ENCODE measurements around the gene CDC34. TPM values are rescaled to one million over a fixed set of nuclear protein-coding genes. Genes with fewer than 3 reads are reported as not detected.
A peak's percentile ranks its signal among the peaks of the same experiment; 100 is the strongest.

The CDC34 gene
- total RNA-seq, 2 donors from 2014 or later: 128 to 138 TPM

- peak; percentile 43 for DNase-seq
- no peak for TF ChIP-seq CTCF (conservative IDR thresholded peaks at IDR 0.05)
- no peak overlapping the region for H3K9ac ChIP-seq (ENCODE audit: extremely low read depth, low read length, poor library complexity, severe bottlenecking)
- Mint-ChIP-seq H3K27ac (no peak overlapping the region), H3K4me3 (no peak overlapping the region), H3K9me3 (peaks cover 9% of the 10 kb centered on the region), H3K27me3 (ENCODE audit: insufficient read depth) (peaks cover 9% of the 10 kb centered on the region), H3K36me3 (ENCODE audit: low read depth) (peaks cover 11% of the 10 kb centered on the region), H3K4me1 (peaks cover 18% of the 10 kb centered on the region)
- no peak overlapping the region for H3K4me3 ChIP-seq (ENCODE audit: low read length)
- H3K27ac ChIP-seq (ENCODE audit: low read depth, low read length): no peak overlapping the region
- 97 to 98% methylated on average over 12 to 17 of the region's 25 CpGs for WGBS, 2 experiments (ENCODE audit: insufficient coverage in 1 of 2, insufficient read length in 1 of 2)
- peaks cover 10% of the 10 kb centered on the region for H3K36me3 ChIP-seq (ENCODE audit: control insufficient read depth, insufficient read depth, low read length)
- H3K4me1 ChIP-seq (ENCODE audit: control insufficient read depth, insufficient read depth, low read length): peaks cover 3% of the 10 kb centered on the region
- no peaks in the 10 kb centered on the region for H3K27me3 ChIP-seq (ENCODE audit: control insufficient read depth, insufficient read depth, low read length, poor library complexity, severe bottlenecking)
- no peaks in the 10 kb centered on the region for H3K9me3 ChIP-seq (ENCODE audit: control insufficient read depth, low read length)
Measured at GRCh38 chr19:570251-570686, 38.7 kb downstream of the CDC34 start.

GRCh38 chr19:570937-571565 lies 39.5 kb downstream of the CDC34 start:
- 11 to 13% methylated on average over 42 to 45 of the region's 45 CpGs for WGBS, 2 experiments (ENCODE audit: insufficient coverage in 1 of 2, insufficient read length in 1 of 2)

GRCh38 chr19:571566-571974 lies 40.0 kb downstream of the CDC34 start:
- H3K9ac ChIP-seq (ENCODE audit: extremely low read depth, low read length, poor library complexity, severe bottlenecking): peak overlapping the region; percentile 71
- DNase-seq: peak; percentile 72
- no peak for TF ChIP-seq CTCF (conservative IDR thresholded peaks at IDR 0.05)
- 0 to 3% methylated on average over 14 of the region's 14 CpGs for WGBS, 2 experiments (ENCODE audit: insufficient coverage in 1 of 2, insufficient read length in 1 of 2)
- peaks cover 19% of the 10 kb centered on the region for H3K36me3 ChIP-seq (ENCODE audit: control insufficient read depth, insufficient read depth, low read length)
- H3K4me1 ChIP-seq (ENCODE audit: control insufficient read depth, insufficient read depth, low read length): peaks cover 3% of the 10 kb centered on the region
- peak overlapping the region; percentile 88 for H3K4me3 Mint-ChIP-seq
- peak overlapping the region; percentile 91 for H3K4me3 ChIP-seq (ENCODE audit: low read length)
- peaks cover 9% of the 10 kb centered on the region for H3K27me3 Mint-ChIP-seq (ENCODE audit: insufficient read depth)
- H3K9me3 ChIP-seq (ENCODE audit: control insufficient read depth, low read length): no peaks in the 10 kb centered on the region
- H3K27me3 ChIP-seq (ENCODE audit: control insufficient read depth, insufficient read depth, low read length, poor library complexity, severe bottlenecking): no peaks in the 10 kb centered on the region
- H3K36me3 Mint-ChIP-seq (ENCODE audit: low read depth): peaks cover 12% of the 10 kb centered on the region
- peak overlapping the region; percentile 94 for H3K27ac Mint-ChIP-seq
- H3K27ac ChIP-seq (ENCODE audit: low read depth, low read length): peak overlapping the region; percentile 96
- peaks cover 9% of the 10 kb centered on the region for H3K9me3 Mint-ChIP-seq
- H3K4me1 Mint-ChIP-seq: peaks cover 18% of the 10 kb centered on the region

More at GRCh38 chr19:570937-571565, 39.5 kb downstream of the CDC34 start:
- H3K4me1 Mint-ChIP-seq: peaks cover 18% of the 10 kb centered on the region
- DNase-seq: peak; percentile 83
- Histone ChIP-seq H3K4me1 (ENCODE audit: control insufficient read depth, insufficient read depth, low read length) (peaks cover 3% of the 10 kb centered on the region), H3K9ac (ENCODE audit: extremely low read depth, low read length, poor library complexity, severe bottlenecking) (peak overlapping the region; percentile 71), H3K27me3 (ENCODE audit: control insufficient read depth, insufficient read depth, low read length, poor library complexity, severe bottlenecking) (no peaks in the 10 kb centered on the region), H3K36me3 (ENCODE audit: control insufficient read depth, insufficient read depth, low read length) (peaks cover 14% of the 10 kb centered on the region), H3K4me3 (ENCODE audit: low read length) (peak overlapping the region; percentile 91), H3K27ac (ENCODE audit: low read depth, low read length) (peak overlapping the region; percentile 96), H3K9me3 (ENCODE audit: control insufficient read depth, low read length) (no peaks in the 10 kb centered on the region)
- peaks cover 11% of the 10 kb centered on the region for H3K36me3 Mint-ChIP-seq (ENCODE audit: low read depth)
- H3K27me3 Mint-ChIP-seq (ENCODE audit: insufficient read depth): peaks cover 9% of the 10 kb centered on the region
- TF ChIP-seq CTCF (conservative IDR thresholded peaks at IDR 0.05): no peak
- H3K27ac Mint-ChIP-seq: peak overlapping the region; percentile 94
- peaks cover 9% of the 10 kb centered on the region for H3K9me3 Mint-ChIP-seq
- peak overlapping the region; percentile 88 for H3K4me3 Mint-ChIP-seq
